Activated CD8-positive, alpha-beta memory T cell treated with anti-CD3 and anti-CD28 coated beads for 24 hours (primary cell): Measurements from ENCODE around the gene ZNF653.
"Not testable (repeated sequence)": the region's sequence is repeated elsewhere in the genome, so short reads cannot be mapped to it uniquely, and the experiment has no call there.

Source experiments
- DNase-seq: peaks from one replicate; pipeline ENCODE4 v3.0.0-alpha.2; 2020

Gene ZNF653

DNA sequence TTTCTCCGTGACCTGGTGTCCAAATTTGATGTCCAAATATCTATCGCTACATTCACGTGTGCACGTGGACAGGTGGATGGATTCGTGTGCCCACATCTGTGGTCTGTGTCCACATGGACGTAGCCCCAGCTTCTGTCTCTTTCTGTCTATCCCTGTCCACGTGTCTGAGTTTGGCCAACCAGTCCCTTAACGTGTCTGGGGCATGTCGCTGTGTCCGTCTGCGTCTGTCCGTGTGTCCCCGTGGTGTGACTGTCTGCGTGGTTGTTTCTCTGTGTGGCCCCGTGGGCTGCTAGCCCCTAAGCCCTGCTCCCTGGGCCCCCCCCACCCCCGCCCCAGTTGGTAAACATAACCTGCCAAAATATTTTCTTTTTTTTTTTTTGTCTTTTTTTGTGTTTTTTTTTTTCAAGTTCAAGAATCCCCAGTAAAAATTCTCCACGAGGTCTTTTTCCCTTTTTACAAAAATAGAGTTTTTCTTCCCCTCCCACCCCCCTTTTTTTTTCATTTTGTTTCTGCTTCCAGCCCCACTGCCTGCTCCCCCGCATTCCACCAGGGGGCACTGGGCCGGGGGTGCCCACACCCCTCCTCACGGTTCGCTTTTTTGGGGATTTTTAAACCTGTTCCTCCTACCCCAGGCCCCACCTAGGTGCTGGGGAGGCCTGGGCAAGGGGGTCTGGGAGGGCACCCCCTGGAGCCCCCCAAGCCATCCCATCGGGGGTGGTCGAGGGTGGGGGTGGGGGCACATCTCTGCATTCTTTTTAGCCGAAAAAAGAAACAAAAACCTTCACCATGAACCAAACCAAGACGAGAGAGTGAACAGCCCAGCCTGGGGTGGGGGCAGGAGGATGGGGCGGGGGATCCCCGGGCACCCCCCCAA, 51.9 kb downstream of the ZNF653 start:
- no peak for DNase-seq

DNA sequence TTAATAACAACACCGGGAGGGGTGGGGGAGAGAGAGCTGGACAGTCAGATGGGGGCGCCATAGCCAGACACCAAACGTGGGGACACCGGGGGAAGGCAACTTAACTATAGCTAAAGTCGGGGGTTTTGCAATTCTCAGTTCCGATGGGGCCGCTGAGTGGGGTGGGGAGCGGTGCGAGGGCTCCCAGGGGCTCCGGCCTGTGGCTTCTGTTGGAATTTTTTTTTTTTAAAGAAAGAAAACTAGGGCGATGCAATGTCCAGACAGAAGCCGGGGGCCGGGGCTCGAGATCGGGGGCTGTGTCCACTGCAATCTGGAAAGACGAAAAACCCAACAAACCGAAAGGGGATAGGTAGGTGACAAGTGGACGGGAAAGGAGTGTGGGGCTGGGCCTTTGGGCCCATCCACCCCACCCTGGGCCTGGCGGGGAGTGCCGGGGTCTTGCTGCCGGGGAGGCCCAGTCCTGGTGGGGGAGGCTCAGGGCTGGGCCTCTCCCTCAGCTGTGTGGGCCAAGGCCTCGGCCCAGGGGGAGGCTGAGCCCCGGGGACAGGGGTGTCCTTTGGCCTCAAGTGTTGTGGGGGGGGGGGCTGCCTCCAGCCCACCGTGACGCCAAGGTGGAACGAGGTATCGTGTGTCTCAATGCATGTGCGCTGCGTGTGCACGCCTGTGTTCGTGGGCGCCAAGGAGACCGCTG, 52.9 kb downstream of the ZNF653 start:
- DNase-seq, result no peak

DNA sequence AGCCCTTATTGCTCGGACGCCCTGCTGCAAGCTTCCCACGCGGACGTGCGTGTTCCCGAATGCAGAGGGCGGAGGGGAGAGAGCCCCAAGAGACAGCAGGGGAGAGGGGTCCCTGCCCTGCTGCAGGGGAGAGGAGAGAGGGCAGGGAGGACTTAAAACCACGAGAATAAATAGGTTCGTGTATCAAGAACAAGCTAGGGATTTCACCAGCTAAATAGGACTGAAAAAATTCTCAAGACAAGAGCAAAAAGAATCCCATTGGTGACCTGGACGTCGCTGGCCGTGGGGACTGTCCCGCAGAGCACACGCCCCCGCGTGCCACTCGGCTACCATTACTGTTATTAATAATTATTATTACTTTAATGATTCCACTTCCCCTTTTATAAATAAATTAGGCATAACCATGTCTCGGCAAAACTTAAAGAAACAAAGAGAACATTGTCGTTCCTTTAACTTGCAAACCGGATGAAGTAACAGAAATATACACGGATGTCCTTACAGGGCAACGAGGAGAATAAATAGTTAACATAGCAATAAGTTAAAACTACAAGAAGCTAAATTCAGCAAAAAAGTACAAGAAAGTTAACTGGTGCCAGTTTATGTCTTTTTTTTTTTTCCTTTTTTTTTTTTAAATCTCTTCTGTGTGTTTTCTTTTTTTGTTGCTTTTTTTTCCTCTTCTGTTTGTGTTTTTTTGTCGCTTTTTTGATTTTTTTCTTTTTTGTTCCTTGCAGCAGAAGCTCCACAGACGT, 53.6 kb downstream of the ZNF653 start:
- DNase-seq, result no peak

DNA sequence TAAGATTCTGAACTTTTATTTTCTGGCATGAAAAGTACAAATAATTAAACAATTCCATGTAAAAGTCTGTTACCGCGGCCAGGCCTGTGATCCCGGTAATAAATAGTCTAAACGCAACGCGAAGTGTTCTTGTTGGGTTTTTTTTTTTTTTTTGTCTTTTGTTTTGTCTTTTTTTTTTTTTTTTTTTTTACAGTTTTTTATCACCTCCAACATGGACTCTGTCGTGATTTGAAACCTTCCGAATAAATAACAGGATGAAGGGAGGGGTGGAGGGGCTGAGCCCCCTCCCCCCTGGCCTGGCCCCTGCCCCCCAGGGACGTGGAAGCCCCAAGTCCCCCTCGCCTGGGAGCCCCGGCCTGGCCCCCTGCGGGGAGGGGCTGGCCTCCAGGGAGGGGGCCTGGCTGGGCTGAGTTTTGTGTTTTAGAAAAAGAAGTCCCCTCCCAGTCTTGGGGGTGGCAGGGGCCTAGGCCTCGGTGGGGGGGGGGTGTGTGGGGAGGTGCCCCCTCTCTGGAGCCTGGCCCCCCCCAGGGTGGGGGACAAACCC, 54.2 kb downstream of the ZNF653 start:
- DNase-seq, result no peak

DNA sequence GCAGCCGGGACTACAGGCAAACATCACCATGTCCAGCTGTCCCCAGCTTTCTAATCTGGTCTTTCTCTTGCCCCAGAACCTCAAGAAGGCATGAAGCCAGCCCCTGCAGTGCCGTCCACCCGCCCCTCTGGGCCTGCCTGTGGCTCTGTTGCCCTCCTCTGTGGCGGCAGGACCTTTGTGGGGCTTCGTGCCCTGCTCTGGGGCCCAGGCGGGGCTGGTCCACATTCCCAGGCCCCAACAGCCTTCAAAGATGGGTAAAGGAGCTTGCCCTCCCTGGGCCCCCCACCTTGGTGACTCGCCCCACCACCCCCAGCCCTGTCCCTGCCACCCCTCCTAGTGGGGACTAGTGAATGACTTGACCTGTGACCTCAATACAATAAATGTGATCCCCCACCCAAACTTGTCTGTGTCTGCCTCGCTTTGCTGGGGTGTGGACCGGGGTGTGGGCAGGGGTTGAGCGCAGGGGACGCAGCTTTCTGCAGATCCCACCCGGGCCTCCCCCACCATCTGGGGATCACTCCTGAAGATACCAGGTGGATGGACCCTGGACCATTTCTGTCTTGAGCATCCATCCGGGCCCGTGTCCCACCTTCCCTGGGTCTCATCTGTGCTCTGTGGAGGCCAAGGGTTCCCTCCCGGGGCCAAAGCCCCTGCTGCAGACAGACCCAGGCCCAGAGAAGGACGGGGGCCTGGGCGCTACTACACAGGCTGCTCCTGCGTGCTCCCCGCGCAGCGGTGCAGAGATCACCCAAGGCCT, 54.9 kb downstream of the ZNF653 start:
- no peak for DNase-seq

DNA sequence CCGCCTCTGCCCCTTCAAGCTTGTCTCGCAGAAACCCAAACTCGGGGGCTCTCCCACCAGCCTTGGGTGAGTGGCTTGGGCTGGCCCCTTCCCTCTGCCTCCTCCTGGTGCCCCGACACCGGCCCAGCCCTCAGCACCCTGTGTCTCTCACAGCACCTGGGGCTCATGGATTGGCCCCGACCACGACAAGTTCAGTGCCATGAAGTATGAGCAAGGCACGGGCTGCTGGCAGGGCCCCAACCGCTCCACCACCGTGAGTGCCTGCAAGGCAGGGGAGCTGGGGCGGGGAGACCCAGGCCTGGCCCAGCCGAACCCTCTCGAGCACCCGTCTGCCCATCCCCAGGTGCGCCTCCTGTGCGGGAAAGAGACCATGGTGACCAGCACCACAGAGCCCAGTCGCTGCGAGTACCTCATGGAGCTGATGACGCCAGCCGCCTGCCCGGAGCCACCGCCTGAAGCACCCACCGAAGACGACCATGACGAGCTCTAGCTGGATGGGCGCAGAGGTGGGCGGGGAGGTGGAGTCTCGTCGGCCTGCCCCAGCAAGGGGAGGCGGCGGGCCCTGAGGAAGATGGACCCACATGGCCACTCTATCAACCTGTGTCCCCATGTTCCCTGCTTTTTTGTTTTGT, 56.6 kb downstream of the ZNF653 start:
- no peak for DNase-seq

DNA sequence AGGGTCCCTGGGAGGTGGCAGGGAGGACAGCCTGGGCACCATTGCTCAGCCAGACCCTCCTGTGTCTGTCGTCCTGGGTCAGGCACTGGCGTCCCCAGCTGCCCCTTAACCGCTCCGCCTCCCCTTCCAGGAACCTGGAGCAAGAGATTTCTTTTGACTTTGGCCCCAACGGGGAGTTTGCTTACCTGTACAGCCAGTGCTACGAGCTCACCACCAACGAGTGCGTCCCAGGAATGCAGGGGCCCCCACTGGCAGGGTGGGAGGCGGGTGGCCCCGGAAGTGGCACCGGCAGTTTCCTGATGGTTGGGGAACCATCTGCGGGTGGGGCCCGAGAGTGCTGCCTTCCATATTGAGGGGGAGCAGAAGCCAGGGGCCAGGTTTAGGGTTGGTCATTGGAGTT, 57.2 kb downstream of the ZNF653 start:
- DNase-seq, result no peak

DNA sequence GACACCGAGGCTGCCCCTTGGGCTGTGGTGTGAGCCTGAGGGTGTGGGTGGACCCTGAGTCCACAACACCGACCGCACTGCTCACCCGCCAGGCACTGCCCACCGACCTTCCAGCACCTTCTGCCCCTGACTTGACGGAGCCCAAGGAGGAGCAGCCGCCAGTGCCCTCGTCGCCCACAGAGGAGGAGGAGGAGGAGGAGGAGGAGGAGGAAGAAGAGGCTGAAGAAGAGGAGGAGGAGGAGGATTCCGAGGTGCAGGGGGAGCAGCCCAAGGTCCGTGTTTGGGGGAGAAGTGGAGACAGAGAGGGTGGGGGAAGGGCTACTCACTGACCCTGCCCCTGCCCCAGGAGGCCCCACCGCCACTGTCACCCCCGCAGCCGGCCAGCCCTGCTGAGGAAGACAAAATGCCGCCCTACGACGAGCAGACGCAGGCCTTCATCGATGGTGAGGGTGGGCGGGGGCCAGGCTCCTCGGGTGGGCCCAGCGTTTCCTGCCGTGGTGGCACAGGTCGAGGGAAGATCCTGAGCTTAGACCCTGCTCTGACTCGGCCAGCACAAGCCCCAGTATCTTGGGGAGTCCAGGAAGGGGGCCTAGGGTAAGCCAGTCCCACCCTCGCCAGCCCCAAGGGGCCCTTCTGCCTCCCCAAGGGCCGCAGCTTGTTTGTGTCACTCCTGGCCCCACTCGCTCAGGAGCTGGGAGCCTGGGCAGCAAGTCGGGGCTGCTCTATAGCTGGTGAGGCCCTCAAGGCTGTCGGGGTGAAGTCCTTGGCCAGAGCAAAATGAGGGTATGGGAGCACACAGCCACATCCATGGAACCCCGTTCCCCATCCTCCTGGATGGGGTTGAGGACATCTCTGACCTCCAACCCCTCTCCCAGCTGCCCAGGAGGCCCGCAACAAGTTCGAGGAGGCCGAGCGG, 58.0 kb downstream of the ZNF653 start:
- no peak for DNase-seq

DNA sequence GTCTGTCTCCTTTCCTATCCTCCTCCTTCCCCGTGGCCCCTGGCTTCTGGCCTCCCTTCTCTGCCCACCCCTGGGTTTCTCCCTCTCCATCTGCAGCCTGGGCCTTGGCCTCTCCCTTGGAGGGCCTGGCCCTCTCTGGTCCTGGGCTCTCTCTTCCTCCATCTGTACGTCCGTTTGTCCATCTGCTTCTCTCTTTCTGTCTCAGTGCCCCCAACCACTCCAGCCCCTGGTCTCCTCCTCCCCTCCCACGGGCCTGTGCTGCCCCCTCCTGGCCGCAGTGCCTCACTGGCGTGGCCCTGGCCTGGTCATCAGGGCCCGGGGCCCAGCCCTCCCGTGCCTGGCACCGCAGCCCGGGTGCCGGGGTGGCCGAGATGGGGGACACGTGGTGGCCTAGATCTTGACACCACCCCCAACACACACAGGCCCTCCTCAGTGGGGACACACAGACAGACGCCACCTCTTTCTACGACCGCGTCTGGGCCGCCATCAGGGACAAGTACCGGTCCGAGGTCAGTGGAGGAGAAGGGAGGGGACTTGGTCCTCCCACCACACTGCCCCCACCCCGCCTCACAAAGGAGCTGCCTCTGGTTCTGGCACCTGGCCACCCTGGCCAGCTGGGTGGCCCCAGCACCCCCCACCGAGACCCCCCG, 58.9 kb downstream of the ZNF653 start:
- peak; percentile 76 for DNase-seq

DNA sequence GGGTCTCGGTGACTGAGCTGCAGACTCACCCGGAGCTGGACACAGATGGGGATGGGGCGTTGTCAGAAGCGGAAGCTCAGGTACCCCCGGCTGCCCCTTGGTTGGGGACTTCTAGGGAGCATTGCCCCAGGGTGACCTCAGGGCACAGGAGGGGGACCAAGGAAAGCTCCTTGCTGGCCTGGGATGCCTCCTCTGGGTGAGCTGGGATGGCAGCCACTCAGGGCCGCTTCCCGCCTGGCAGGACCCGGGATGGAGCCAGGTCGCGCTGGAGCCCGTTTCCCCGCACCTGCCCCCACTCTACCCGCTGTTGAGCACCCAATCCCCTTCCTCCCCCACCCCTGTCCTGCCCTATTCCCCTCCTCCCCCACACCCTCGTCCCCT, 59.4 kb downstream of the ZNF653 start:
- DNase-seq, result no peak

DNA sequence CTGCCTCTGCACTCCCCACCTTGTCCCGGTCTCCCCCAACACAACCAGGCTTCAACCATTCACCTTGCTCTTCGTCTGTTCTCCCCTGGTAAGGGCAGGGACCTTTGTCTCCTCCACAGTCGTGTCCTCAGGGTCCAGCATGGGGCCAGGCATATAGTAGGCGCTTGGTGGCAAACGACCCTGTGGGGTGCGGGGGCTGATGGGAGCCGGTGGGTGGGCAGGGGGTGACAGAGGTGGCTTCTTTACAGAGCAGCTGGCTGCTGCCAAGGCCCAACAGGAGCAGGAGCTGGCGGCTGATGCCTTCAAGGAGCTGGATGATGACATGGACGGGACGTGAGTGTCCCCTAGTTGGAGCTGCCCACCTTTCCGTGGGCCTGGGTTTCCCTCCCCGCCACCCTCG, 60.5 kb downstream of the ZNF653 start:
- no peak for DNase-seq

DNA sequence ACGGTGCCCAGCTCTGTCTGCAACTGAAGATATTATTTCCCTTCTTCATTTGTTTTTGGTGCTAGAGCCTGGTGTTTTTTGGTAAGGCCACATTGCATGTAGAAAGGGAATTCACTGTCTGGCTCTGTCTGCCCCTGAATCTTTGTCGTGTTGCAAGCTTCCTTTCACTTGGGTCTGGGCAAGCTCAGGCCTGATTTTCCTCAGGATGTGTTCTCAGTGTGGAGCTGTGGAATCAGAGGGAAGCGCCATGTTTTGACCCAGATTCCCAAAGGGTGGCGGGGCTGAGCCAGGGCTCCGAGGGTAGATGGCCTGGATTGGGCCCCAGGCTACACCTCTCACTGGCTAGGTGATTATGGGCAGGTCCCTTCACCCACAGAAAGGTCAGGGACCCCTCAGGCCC, 61.6 kb downstream of the ZNF653 start:
- no peak for DNase-seq

DNA sequence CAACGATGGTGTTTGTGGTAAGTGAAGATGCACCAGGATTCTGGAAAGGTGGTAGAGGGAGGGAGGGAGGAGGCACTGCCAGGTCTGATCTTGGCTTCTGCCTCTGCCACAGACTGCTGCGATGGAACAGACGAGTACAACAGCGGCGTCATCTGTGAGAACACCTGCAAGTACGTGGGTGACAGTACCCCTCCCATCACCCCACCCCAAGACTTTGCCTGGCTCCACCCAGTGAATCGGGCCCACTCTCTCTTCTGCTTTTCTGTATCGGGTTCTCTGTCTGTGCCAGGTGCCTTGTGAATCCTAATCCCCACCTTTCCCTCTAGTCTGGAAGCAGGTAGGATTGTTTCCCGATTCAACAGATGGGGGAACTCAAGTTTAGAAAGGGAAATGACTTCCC, 67.7 kb downstream of the ZNF653 start:
- DNase-seq, result no peak

DNA sequence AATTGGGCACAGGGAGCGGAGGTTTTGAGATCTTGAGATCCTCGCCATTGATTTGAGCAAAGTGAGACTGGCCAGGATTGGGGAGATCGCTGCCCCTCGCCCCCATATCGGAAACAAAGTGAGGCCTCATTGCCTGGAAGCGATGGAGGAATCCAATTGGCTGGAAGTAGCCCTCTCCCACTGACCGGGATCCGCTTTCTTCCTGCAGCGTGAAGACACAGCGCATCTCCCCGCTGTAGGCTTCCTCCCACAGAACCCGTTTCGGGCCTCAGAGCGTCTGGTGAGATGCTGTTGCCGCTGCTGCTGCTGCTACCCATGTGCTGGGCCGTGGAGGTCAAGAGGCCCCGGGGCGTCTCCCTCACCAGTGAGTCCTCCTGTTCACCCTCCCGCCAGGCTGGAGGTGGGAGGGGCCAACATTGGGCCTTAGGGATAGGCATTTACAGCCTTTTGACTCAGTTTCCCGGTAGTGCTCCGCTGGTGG, 69.8 kb downstream of the ZNF653 start:
- no peak for DNase-seq

DNA sequence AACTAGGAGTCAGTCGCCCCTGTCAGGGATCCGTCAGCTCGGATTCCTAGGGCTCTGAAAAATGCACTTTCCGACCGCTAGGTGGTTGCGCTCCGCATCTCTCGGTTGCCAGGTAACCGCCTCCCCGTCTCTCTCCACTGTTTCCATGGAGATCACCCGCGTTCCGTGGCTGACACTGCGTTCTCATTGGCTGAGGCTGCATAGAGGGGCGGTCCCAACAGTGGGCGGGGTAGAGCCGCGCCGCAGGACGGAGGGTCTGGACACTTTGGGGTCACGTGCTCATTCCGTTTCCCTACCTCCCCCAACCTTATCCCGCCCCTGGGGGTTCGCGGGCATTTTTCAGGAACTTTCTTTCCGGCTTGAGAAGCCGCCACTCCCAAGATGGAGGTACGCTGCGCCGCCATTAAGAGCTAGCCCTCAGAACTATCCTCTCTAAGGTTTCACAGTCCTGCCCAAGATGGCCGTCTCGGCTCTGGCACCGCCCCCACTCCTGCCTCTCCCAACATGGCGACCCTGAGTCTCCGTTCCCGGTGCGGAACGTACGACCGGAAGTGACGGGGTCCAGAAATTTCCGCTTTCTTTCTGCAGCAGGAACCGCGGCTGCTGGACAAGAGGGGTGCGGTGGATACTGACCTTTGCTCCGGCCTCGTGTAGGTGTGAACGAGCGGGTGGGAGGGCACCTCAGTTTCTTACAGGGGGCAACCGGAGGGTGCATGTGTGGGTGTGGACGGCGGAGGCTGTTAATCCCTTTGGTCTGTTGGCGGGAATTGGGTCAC, 70.4 kb downstream of the ZNF653 start, which contains the start of the genes ODAD3 and PRKCSH:
ODAD3 (minus strand) TSS at position 65 of the 776 bp plus-strand sequence. CDS start 105 bp downstream, outside the sequence.
PRKCSH (plus strand) TSS at position 579 of the 776 bp plus-strand sequence. CDS start 483 bp downstream, outside the sequence.
- DNase-seq, result peak; percentile 98

DNA sequence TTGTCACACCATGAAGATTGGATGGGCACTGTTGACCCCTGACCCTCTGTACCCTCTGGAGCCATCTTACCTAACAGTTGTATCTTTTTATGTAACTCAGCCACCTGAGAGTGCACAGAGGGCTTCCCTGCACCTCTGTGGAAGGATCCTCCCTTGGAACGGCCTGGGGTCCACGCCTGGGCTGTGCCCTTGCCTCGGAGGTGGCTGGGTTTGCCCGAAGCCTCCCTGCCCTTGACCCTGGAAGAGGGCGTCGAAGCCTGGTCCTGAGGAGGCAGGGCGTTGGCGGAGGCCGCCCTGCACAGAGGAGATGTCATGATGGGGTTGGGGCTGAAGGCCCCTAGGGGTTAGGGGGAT, 71.0 kb downstream of the ZNF653 start:
- DNase-seq, result no peak

DNA sequence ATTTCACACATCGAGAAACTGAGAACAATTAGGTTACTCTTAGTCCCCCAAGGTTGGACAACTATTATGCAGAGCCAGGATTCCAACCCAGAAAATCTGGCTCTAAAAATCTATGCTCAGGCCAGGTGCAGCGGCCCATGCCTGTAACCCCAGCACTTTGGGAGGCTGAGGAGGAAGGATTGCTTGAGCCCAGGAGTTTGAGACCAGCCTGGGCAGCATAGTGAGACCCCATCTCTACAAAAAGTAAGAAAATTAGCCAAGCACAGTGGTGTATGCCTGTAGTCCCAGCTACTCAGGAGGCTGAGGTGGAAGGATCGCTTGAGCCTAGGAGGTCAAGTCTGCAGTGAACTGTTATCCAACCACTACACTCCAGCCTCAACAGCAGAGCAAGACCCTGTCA, 72.1 kb downstream of the ZNF653 start:
- not testable (repeated sequence) for DNase-seq
